Glomerular endothelial cell (primary cell): Measurements from ENCODE around the gene TRABD2B. TPM values are rescaled to one million over a fixed set of nuclear protein-coding genes. Genes with fewer than 3 reads are reported as not detected.

ENCODE experiments used
- DNase-seq: peaks from one replicate; pipeline ENCODE4 v3.0.0-alpha.2; 2011; ENCODE audit warnings: low read depth, low spot score; ENCODE audit errors: extremely low read depth
- total RNA-seq: library from RNA; depleted of rRNA; stranded (reverse); fragments of >200 nt; gene quantifications from 2 replicates; pipeline ENCODE4 v1.2.3, GENCODE V29; 2015

Gene TRABD2B
- total RNA-seq, 1 donor from 2014 or later: 0.06 TPM

GRCh38 chr1:47837866-47838561, 159.2 kb downstream of the TRABD2B start:
- DNase-seq: no peak

- no peak for DNase-seq
These were observed 159.9 kb downstream of the TRABD2B start for GRCh38 chr1:47837056-47837830.

- no peak for DNase-seq
These were observed 161.8 kb downstream of the TRABD2B start for GRCh38 chr1:47835409-47835808.

GRCh38 chr1:47834326-47834725, 162.9 kb downstream of the TRABD2B start:
- DNase-seq: no peak

- no peak for DNase-seq
These were observed 166.4 kb downstream of the TRABD2B start for GRCh38 chr1:47830641-47831333.

- DNase-seq: no peak
These were observed 167.2 kb downstream of the TRABD2B start for GRCh38 chr1:47830021-47830420.

- DNase-seq: no peak
These were observed 168.2 kb downstream of the TRABD2B start for GRCh38 chr1:47828978-47829377.

- no peak for DNase-seq
These were observed 170.1 kb downstream of the TRABD2B start for GRCh38 chr1:47827109-47827508.

- no peak for DNase-seq
These were observed 172.5 kb downstream of the TRABD2B start for GRCh38 chr1:47824716-47825115.

- no peak for DNase-seq
These were observed 172.9 kb downstream of the TRABD2B start for GRCh38 chr1:47824297-47824696.

- no peak for DNase-seq
These were observed 174.0 kb downstream of the TRABD2B start for GRCh38 chr1:47823040-47823808.

- no peak for DNase-seq
These were observed 175.4 kb downstream of the TRABD2B start for GRCh38 chr1:47821760-47822159.

- no peak for DNase-seq
These were observed 177.7 kb downstream of the TRABD2B start for GRCh38 chr1:47819574-47819888.

GRCh38 chr1:47818682-47819573, 178.3 kb downstream of the TRABD2B start:
- no peak for DNase-seq

GRCh38 chr1:47817861-47818260, 179.3 kb downstream of the TRABD2B start:
- DNase-seq: no peak

- DNase-seq: no peak
These were observed 180.7 kb downstream of the TRABD2B start for GRCh38 chr1:47816325-47817071.

GRCh38 chr1:47814612-47815395, 182.4 kb downstream of the TRABD2B start:
- DNase-seq: no peak

- DNase-seq: no peak
These were observed 183.2 kb downstream of the TRABD2B start for GRCh38 chr1:47813970-47814369.
